GM12874 (cell line): ENCODE measurements around the gene FBXO15.

Experiments used
- TF ChIP-seq, protein P1 (sequence below): IDR thresholded peaks from 2 replicates; pipeline ENCODE4 v1.5.1; 2011; ENCODE audit warnings: low read depth, mild to moderate bottlenecking, control low read depth, low read length, moderate library complexity; ENCODE audit not compliant: insufficient read depth

Gene FBXO15, protein sequence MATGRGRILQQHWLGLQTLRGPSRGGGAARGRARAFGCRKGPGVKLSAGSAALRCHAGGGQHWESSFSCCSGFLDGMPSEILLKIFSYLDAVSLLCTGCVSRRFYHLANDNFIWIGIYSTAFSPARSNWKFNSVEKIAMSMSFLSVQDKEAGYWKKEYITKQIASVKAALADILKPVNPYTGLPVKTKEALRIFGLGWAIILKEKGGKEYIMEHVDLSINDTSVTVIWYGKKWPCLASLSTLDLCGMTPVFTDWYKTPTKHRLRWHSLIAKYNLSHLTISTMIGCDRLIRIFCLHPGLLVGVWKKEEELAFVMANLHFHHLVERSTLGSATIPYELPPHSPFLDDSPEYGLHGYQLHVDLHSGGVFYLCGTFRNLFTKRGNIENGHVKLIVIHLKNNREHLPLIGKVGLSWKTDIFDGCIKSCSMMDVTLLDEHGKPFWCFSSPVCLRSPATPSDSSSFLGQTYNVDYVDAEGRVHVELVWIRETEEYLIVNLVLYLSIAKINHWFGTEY

DNA sequence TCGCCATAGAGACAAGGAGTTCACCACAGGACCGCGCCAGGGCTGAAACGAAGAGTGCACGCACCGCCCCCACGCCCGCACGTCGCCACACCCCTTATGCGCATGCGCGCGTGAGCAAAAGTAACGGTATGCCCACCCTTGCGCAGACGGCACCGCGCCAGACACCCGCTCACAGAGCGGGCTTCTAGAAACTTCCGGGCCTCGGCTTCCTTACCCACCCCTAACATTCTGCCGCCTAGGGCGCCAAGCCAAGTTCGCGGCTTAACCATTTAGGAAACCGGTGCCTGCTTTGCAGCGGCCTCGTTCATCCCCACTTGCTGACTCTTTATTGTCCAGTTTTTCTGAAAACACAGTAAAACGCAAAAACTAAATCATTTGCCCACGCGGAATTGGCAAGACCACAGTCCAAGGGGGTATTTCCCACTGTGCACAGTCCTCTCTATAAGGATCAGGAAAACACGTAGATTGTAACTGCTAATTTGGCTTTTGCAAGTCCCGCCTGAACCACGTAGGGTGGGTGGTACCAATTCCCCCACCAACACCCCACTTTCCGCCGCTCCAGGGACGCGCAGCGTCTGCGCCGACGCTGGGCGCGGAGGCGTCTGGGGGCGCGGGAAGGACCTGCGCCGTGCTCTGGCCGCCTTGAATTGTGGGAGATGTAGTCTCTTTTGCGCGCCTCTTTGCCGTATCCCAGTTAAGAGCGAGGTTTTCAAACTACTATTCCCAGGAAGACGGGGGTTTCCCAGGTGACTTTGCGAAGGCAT is at the start of gene FBXO15, which contains the start of gene TIMM21:
TSS of gene FBXO15 (minus strand) at position 56 of the 764 bp plus-strand sequence. CDS start at position 7, 49 bp downstream.
TSS of gene TIMM21 (plus strand) at position 745 of the 764 bp plus-strand sequence. CDS start 286 bp downstream, outside the sequence.
- TF ChIP-seq, protein P1, sequence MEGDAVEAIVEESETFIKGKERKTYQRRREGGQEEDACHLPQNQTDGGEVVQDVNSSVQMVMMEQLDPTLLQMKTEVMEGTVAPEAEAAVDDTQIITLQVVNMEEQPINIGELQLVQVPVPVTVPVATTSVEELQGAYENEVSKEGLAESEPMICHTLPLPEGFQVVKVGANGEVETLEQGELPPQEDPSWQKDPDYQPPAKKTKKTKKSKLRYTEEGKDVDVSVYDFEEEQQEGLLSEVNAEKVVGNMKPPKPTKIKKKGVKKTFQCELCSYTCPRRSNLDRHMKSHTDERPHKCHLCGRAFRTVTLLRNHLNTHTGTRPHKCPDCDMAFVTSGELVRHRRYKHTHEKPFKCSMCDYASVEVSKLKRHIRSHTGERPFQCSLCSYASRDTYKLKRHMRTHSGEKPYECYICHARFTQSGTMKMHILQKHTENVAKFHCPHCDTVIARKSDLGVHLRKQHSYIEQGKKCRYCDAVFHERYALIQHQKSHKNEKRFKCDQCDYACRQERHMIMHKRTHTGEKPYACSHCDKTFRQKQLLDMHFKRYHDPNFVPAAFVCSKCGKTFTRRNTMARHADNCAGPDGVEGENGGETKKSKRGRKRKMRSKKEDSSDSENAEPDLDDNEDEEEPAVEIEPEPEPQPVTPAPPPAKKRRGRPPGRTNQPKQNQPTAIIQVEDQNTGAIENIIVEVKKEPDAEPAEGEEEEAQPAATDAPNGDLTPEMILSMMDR: no peak

DNA sequence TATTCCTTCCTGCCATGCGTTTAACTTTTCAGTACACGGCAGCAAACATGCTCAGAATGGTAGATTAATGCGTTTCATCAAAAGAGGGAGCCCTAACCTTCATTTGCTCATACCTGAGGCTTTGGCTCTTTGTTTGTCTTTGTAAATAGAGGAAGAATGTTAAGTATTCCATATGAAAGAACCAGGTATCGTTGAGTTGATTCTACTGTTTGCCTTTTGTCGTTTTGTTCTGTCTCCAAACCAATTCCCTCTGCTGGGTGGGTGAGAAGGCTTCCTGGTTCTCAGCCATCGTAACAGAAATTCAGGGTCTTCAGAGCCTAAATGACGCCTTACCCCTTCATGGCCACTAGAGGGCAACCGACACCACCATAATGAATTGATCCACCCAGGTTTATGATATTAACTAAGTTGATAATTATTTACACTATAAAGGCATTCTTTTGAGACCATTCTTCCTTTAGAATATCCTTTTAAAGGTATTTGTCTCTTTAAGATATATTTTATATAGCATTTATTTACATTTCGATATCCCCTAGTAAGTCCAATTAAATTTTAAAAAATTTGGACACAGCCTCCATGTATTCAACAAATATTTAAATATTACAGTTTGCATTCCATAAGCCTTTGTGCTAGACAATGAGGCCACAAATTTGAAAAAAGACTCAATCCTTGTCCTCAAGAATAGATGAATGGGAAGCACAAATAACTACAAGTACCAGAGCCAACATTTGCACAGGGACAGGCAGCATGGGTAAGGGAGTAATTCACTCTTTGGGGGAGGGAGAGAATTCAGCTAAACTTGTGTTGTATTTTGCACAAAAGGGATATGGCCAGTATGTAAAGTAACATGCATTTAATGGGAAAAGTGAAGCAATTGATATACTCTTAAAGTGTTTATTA is 48.8 kb upstream of the FBXO15 start:
- TF ChIP-seq, protein P1: peak; percentile 55; the same call in 1 of the 2 replicates

DNA sequence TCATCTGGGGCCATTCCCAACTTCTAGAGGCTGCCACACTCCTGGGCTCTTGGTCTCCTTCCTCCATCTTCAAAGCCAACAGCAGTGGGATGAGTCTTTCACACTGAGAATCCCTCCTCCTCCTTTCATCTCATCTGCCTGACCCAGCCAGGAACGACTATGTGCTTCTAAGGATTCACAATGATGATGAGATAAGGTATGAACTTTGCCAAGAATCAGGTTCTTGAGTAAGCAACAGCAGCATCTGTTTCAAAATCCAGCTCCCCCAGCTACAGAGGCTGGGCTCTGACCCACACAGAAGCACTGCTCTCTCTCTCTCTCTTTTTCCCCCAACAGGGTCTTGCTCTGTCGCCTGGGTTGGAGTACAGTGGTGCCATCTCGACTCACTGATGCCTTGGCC is 47.1 kb upstream of the FBXO15 start:
- TF ChIP-seq, protein P1: no peak

DNA sequence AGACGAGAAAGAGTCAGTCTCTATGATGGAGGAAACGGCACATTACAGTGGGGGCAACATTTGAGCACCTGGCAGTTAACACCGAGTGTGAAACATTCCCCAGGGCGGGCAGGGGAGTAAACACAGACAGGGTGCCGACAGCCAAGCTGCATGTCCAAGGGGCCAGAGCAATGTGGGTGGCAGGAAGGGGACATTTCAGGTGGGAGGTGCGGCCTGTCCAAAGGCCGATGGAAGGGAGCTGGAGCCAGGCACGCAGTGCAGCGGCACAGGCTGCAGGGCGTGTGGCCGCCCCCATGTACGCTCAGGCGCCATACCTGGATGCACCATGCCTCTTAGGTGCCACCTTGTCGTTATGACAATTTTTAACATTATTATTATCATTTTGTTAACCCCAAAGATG is 43.9 kb upstream of the FBXO15 start:
- TF ChIP-seq, protein P1: no peak

DNA sequence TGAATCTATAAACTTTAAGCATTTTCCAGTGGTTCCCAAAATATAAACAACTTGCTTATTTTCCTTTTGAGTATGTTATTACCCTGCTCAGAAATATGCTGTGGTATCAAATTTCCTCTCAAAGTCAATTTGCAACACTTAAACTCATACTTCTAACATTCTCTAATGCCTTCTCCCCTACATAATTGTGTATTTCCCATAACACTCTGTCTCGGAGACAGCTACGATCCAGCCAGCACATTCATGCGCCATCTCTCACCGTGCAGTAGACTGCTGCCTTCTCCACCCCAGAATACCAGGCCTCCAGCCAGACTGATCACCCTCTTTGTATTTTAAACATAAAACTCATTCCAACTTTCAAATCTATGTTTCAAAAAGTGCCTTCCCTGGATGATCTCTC is 42.5 kb upstream of the FBXO15 start:
- TF ChIP-seq, protein P1: no peak

DNA sequence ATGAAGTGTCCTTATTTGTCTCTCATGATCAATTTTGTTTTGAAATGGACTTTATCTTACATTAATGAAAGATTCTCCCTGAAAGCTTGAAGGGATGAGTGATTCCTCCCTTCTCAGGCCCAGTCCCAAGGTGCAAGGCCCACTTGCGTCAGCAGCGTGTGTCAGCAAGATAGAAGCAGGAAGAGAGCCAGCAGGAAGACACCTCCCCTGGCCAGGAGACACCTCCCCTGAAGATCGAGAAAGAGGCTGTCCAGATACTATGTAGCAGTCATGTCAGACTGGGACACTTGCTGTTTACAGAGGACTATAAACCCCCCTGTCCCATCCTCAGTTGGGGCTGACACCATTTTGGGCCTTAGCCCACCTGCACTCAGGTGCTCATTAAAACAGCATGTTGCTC is 39.0 kb upstream of the FBXO15 start:
- TF ChIP-seq, protein P1: no peak

DNA sequence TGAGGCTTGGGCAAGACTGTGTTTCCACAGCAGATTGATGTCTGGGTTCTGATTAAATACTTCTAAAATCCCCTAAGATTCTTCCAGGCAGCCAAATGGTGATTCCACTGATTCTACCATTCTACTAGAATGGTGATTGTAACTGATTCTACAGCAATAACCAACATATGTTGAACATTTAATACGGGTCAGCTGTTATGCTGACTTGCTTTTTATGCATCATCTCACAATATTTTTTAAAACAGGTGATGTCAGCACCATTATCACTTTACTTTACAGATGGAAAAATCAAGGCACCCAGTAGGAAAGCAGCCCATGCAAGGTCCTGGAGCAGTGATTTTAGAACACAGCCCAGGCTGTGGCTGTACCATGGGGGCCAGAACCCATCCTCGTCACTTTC is 38.2 kb upstream of the FBXO15 start:
- TF ChIP-seq, protein P1: no peak
